HEK293 (cell line): ENCODE data around the gene ASCC1.

Source experiments
- CTCF ChIA-PET: fragments of 350-600 bp; formaldehyde crosslinking; extraction: SDS; loops from one replicate; lab custom pipeline; 2021; ENCODE audit warnings: antibody characterized with exemption; lab: Yijun Ruan, JAX
- POLR2A ChIA-PET: fragments of 300-600 bp; formaldehyde crosslinking; extraction: SDS; loops from one replicate; lab custom pipeline; 2020; ENCODE audit warnings: antibody characterized with exemption, inconsistent platforms; lab: Yijun Ruan, JAX
- H3K27ac ChIP-seq: fragments of 200-500 bp; sonication (Bioruptor generic); 2 replicates; pipeline ENCODE4 v1.5.1; 2014; ENCODE audit warnings: low read depth, low read length, control low read depth, inconsistent platforms; ENCODE audit errors: extremely low read depth
- H3K36me3 ChIP-seq, 2 experiments: fragments of 200-500 bp in 1 of 2; sonication (Bioruptor generic) in 1 of 2; 1 replicate in 1 of 2; 2 replicates in 1 of 2; pipeline ENCODE4 v1.5.1; 2014 to 2017; ENCODE audit warnings: inconsistent platforms in 2 of 2, low read length in 2 of 2; ENCODE audit not compliant: control insufficient read depth in 2 of 2, insufficient read depth in 1 of 2
- H3K4me1 ChIP-seq: fragments of 200-500 bp; sonication (Bioruptor generic); 2 replicates; pipeline ENCODE4 v1.5.1; 2014; ENCODE audit warnings: mild to moderate bottlenecking, low read length, inconsistent platforms; ENCODE audit not compliant: control insufficient read depth, insufficient read depth
- H3K4me3 ChIP-seq: 2 replicates; pipeline ENCODE4 v1.5.1; 2011; ENCODE audit warnings: low read depth, mild to moderate bottlenecking, control low read depth, low read length, moderate library complexity
- H3K9me3 ChIP-seq: fragments of 200-500 bp; sonication (Bioruptor generic); 2 replicates; pipeline ENCODE4 v1.5.1; 2014; ENCODE audit warnings: low read depth, low read length, inconsistent platforms; ENCODE audit not compliant: control insufficient read depth, insufficient read depth
- EGR2 ChIP-seq: fragments of 450-650 bp; formaldehyde crosslinking; IDR thresholded peaks from 2 replicates; pipeline ENCODE4 v1.5.1; 2016; ENCODE audit warnings: low read depth, missing biosample characterization, missing genetic modification characterization
- GFI1B ChIP-seq: fragments of 450-650 bp; formaldehyde crosslinking; IDR thresholded peaks from 2 replicates; pipeline ENCODE4 v1.5.1; 2016; ENCODE audit warnings: missing biosample characterization, missing genetic modification characterization
- HOXC10 ChIP-seq: sonication (generic); formaldehyde crosslinking; IDR thresholded peaks from 2 replicates; pipeline ENCODE4 v1.8.1; 2023; ENCODE audit warnings: mild to moderate bottlenecking, missing genetic modification reagents
- KLF1 ChIP-seq: fragments of 450-650 bp; formaldehyde crosslinking; IDR thresholded peaks from 2 replicates; pipeline ENCODE4 v1.5.1; 2016; ENCODE audit warnings: missing biosample characterization, missing genetic modification characterization
- KLF8 ChIP-seq: fragments of 450-650 bp; formaldehyde crosslinking; IDR thresholded peaks from 2 replicates; pipeline ENCODE4 v1.5.1; 2016; ENCODE audit warnings: missing biosample characterization, missing genetic modification characterization
- MEIS1 ChIP-seq: sonication (generic); formaldehyde crosslinking; IDR thresholded peaks from 2 replicates; pipeline ENCODE4 v1.8.1; 2022; ENCODE audit warnings: missing genetic modification reagents, mild to moderate bottlenecking, borderline replicate concordance
- PRDM1 ChIP-seq: fragments of 450-650 bp; formaldehyde crosslinking; IDR thresholded peaks from 2 replicates; pipeline ENCODE4; 2016; ENCODE audit warnings: missing biosample characterization, missing genetic modification characterization
- SCRT1 ChIP-seq: fragments of 450-650 bp; formaldehyde crosslinking; IDR thresholded peaks from 2 replicates; pipeline ENCODE4 v1.5.1; 2016; ENCODE audit warnings: missing biosample characterization, missing genetic modification characterization, borderline replicate concordance
- SP3 ChIP-seq: fragments of 450-650 bp; formaldehyde crosslinking; IDR thresholded peaks from 2 replicates; pipeline ENCODE4 v1.5.1; 2016; ENCODE audit warnings: missing biosample characterization, missing genetic modification characterization
- ZBTB17 ChIP-seq: fragments of 450-650 bp; formaldehyde crosslinking; IDR thresholded peaks from 2 replicates; pipeline ENCODE4 v1.5.1; 2016; ENCODE audit warnings: missing biosample characterization, missing genetic modification characterization
- ZBTB20 ChIP-seq: fragments of 450-650 bp; formaldehyde crosslinking; IDR thresholded peaks from 2 replicates; pipeline ENCODE4 v1.5.1; 2016; ENCODE audit warnings: missing biosample characterization, missing genetic modification characterization
- ZBTB48 ChIP-seq: fragments of 450-650 bp; formaldehyde crosslinking; IDR thresholded peaks from 2 replicates; pipeline ENCODE4 v1.5.1; 2016; ENCODE audit warnings: missing biosample characterization, missing genetic modification characterization
- ZBTB8A ChIP-seq: fragments of 450-650 bp; formaldehyde crosslinking; IDR thresholded peaks from 2 replicates; pipeline ENCODE4 v1.5.1; 2016; ENCODE audit warnings: missing biosample characterization, missing genetic modification characterization
- ZEB2 ChIP-seq: fragments of 450-650 bp; formaldehyde crosslinking; IDR thresholded peaks from 2 replicates; pipeline ENCODE4 v1.5.1; 2016; ENCODE audit warnings: missing biosample characterization, missing genetic modification characterization
- ZNF112 ChIP-seq: fragments of 450-650 bp; formaldehyde crosslinking; IDR thresholded peaks from 2 replicates; pipeline ENCODE4 v1.5.0; 2017; ENCODE audit warnings: missing biosample characterization, missing genetic modification characterization
- ZNF133 ChIP-seq: fragments of 450-650 bp; formaldehyde crosslinking; IDR thresholded peaks from 2 replicates; pipeline ENCODE4 v1.5.1; 2016; ENCODE audit warnings: missing biosample characterization, missing genetic modification characterization
- ZNF157 ChIP-seq: fragments of 450-650 bp; formaldehyde crosslinking; IDR thresholded peaks from 2 replicates; pipeline ENCODE4 v1.5.1; 2016; ENCODE audit warnings: missing biosample characterization, missing genetic modification characterization
- ZNF16 ChIP-seq: fragments of 450-650 bp; formaldehyde crosslinking; IDR thresholded peaks from 2 replicates; pipeline ENCODE4 v1.5.1; 2016; ENCODE audit warnings: low read depth, missing biosample characterization, missing genetic modification characterization
- ZNF175 ChIP-seq: fragments of 450-650 bp; formaldehyde crosslinking; IDR thresholded peaks from 2 replicates; pipeline ENCODE4 v1.5.1; 2016; ENCODE audit warnings: missing biosample characterization, missing genetic modification characterization
- ZNF18 ChIP-seq: fragments of 450-650 bp; formaldehyde crosslinking; IDR thresholded peaks from 2 replicates; pipeline ENCODE4 v1.5.1; 2016; ENCODE audit warnings: missing biosample characterization, missing genetic modification characterization
- ZNF292 ChIP-seq: fragments of 450-650 bp; formaldehyde crosslinking; IDR thresholded peaks from 2 replicates; pipeline ENCODE4 v1.5.1; 2016; ENCODE audit warnings: low read depth, missing biosample characterization, missing genetic modification characterization, borderline replicate concordance
- ZNF311 ChIP-seq: fragments of 450-650 bp; formaldehyde crosslinking; IDR thresholded peaks from 2 replicates; pipeline ENCODE4 v1.5.1; 2017; ENCODE audit warnings: missing biosample characterization, missing genetic modification characterization, borderline replicate concordance
- ZNF366 ChIP-seq: fragments of 450-650 bp; formaldehyde crosslinking; conservative IDR thresholded peaks from 2 replicates; pipeline ENCODE4 v1.5.1; 2016; ENCODE audit warnings: missing biosample characterization, missing genetic modification characterization
- ZNF394 ChIP-seq: fragments of 450-650 bp; formaldehyde crosslinking; IDR thresholded peaks from 2 replicates; pipeline ENCODE4 v1.5.1; 2016; ENCODE audit warnings: missing biosample characterization, missing genetic modification characterization, mild to moderate bottlenecking, moderate library complexity, borderline replicate concordance
- ZNF513 ChIP-seq: fragments of 450-650 bp; IDR thresholded peaks from 2 replicates; pipeline ENCODE4 v1.5.1; 2018; ENCODE audit warnings: missing biosample characterization, missing genetic modification characterization
- ZNF560 ChIP-seq: fragments of 450-650 bp; formaldehyde crosslinking; IDR thresholded peaks from 2 replicates; pipeline ENCODE4 v1.5.1; 2017; ENCODE audit warnings: missing biosample characterization, missing genetic modification characterization, borderline replicate concordance
- ZNF658 ChIP-seq: fragments of 450-650 bp; formaldehyde crosslinking; IDR thresholded peaks from 2 replicates; pipeline ENCODE4; 2016; ENCODE audit warnings: missing biosample characterization, missing genetic modification characterization
- ZNF792 ChIP-seq: fragments of 450-650 bp; formaldehyde crosslinking; IDR thresholded peaks from 2 replicates; pipeline ENCODE4 v1.5.1; 2016; ENCODE audit warnings: missing biosample characterization, missing genetic modification characterization
- ZSCAN16 ChIP-seq: fragments of 450-650 bp; formaldehyde crosslinking; IDR thresholded peaks from 2 replicates; pipeline ENCODE4 v1.5.1; 2016; ENCODE audit warnings: missing biosample characterization, missing genetic modification characterization

ASCC1 gene

GRCh38 chr10:72263613-72264241 is 47.7 kb upstream of the ASCC1 start (continued):
- TF ChIP-seq ZBTB17 (tag by site-specific recombination), result peak; percentile 46; the same call in 1 of the 2 replicates
- TF ChIP-seq MEIS1 (CRISPR knock-in tag), result no peak
- TF ChIP-seq ZBTB8A, result peak; percentile 39; the same call in 1 of the 2 replicates
- no peak for TF ChIP-seq ZNF394 (tag by site-specific recombination)
- TF ChIP-seq ZNF157 (tag by site-specific recombination), result no peak
- no peak for TF ChIP-seq KLF8
- TF ChIP-seq ZBTB48, result no peak
- no peak for TF ChIP-seq ZBTB20 (tag by site-specific recombination)
- TF ChIP-seq ZNF18 (tag by site-specific recombination), result no peak
- TF ChIP-seq ZSCAN16 (tag by site-specific recombination), result no peak
- TF ChIP-seq ZEB2 (tag by site-specific recombination), result no peak
- TF ChIP-seq EGR2, result no peak
- TF ChIP-seq ZNF513, result 0 out of 2 replicates have a peak, but pooled peaks have one; percentile 8
- TF ChIP-seq PRDM1 (tag by site-specific recombination), result peak; percentile 53
- TF ChIP-seq ZNF658, result no peak
- no peak for TF ChIP-seq KLF1 (tag by site-specific recombination)
- TF ChIP-seq ZNF133 (tag by site-specific recombination), result peak; percentile 88
- no peak for TF ChIP-seq ZNF16
- no peak for TF ChIP-seq HOXC10 (CRISPR knock-in tag)
- peak; percentile 51; the same call in 1 of the 2 replicates for TF ChIP-seq GFI1B

DNA sequence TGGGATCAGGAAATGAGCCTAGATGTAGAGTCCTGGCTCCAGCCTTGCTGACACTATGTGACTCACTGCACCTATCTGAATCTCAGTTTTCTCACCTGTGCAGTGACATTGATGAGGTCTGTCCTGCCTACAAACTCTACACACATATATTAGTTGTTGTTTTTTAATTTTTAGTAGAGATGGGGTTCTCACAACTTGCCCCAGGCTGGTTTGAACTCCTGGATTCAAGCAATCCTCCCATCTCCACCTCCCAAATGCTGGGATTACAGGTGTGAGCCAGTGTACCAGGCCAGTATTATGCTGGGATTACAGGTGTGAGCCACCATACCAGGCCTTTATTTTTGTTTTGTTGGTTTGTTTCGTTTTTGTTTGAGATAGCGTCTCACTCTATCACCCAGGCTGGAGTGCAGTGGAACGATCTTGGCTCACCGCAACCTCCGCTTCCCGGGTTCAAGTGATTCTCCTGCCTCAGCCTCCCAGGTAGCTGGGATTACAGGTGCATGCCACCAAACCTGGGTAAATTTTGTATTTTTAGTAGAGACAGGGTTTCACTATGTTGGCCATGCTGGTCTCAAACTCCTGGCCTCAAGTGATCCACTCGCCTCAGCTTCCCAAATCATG is 45.8 kb upstream of the ASCC1 start:
- TF ChIP-seq ZNF792 (tag by site-specific recombination), result no peak
- TF ChIP-seq ZNF175 (tag by site-specific recombination), result no peak
- TF ChIP-seq ZNF366 (tag by site-specific recombination), result no peak
- no peak for TF ChIP-seq ZNF560 (tag by site-specific recombination)
- peak; percentile 26; the same call in 1 of the 2 replicates for TF ChIP-seq SCRT1 (tag by site-specific recombination)
- TF ChIP-seq ZNF292 (tag by site-specific recombination), result no peak
- no peak for TF ChIP-seq ZNF311
- no peak for TF ChIP-seq SP3 (tag by site-specific recombination)
- no peak for TF ChIP-seq ZNF112 (tag by site-specific recombination)
- 0 out of 2 replicates have a peak, but pooled peaks have one; percentile 38 for TF ChIP-seq ZNF18 (tag by site-specific recombination)
- TF ChIP-seq ZNF16, result no peak
- Histone ChIP-seq H3K4me3 (no peak overlapping the region), H3K27ac (peak overlapping the region; percentile 97; the same call in 1 of the 2 replicates), H3K36me3 (no peaks in the 10 kb centered on the region), H3K4me1 (peaks cover 24% of the 10 kb centered on the region), H3K9me3 (no peaks in the 10 kb centered on the region)
- POLR2A ChIA-PET, result interaction anchor here (0.7 to 5.8 kb wide), 5 partner anchors 10 to 163 kb away, joined by 3 to 120 read pairs (median 14); partner anchors contain the start of gene DDIT4
- CTCF ChIA-PET, result interaction anchor here (0.6 to 3.3 kb wide), 2 partner anchors 13 to 223 kb away, joined by 3 to 27 read pairs; partner anchors contain the start of gene DDIT4
